Measurements from ENCODE around the gene GGTLC2. TPM values are rescaled to one million over a fixed set of nuclear protein-coding genes. Genes with fewer than 3 reads are reported as not detected.
A peak's percentile ranks its signal among the peaks of the same experiment; 100 is the strongest.
"Not testable (repeated sequence)": the region's sequence is repeated elsewhere in the genome, so short reads cannot be mapped to it uniquely, and the experiment has no call there.

The GGTLC2 gene
- total RNA-seq, 1 donor from 2014 or later, result not detected

DNA sequence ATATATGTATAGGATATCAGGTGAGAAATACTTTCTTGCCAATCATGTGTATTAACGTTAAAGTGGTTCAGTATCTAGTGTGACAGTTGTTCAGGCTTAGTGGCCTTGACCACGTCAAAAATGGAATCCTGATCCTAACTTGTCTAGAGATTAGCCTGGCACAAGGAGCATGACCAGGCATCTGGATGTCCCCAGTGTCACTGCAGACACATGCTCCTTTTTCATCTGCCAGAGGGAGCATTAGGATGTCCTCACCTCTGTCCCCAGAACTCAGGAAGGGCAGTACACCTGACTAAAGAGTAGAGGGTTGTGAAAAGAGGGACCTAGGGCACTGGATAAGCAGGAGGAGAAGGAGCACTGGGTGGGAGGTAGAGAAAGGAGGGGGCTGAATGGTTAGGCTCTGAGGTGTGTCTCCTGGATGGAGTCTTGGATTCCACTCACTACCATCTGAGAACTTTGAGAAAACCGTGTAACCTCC, 40.9 kb upstream of the GGTLC2 start:
- H3K4me1 Mint-ChIP-seq, result peaks cover 48% of the 10 kb centered on the region
- TF ChIP-seq CTCF (IDR thresholded peaks at IDR 0.05), result no peak
- peaks cover 4% of the 10 kb centered on the region for H3K9me3 Mint-ChIP-seq
- DNase-seq (no peak), ATAC-seq (ENCODE audit: low read depth) (no peak)
- ChIA-PET CTCF (interaction anchor here (1.3 to 1.6 kb wide), 2 partner anchors 11 to 13 kb away, joined by 3 read pairs; no protein-coding TSS in a partner anchor), POLR2A (no interaction called here)
- intact Hi-C loops (cut with micrococcal nuclease), result no loop called here
- H3K36me3 Mint-ChIP-seq (ENCODE audit: low read depth), result no peaks in the 10 kb centered on the region
- no peak overlapping the region for H3K27ac Mint-ChIP-seq
- peak overlapping the region; percentile 46 for H3K4me3 Mint-ChIP-seq
- H3K27me3 Mint-ChIP-seq, result no peaks in the 10 kb centered on the region

- DNase-seq, result no peak
- TF ChIP-seq CTCF (IDR thresholded peaks at IDR 0.05), result no peak
- H3K27ac Mint-ChIP-seq, result peak overlapping the region; percentile 32
- peaks cover 4% of the 10 kb centered on the region for H3K9me3 Mint-ChIP-seq
- H3K4me3 Mint-ChIP-seq, result peak overlapping the region; percentile 52
- CTCF ChIA-PET, result interaction anchor here (1.0 to 1.6 kb wide), 6 partner anchors 10 to 149 kb away, joined by 3 to 5 read pairs (median 4); no protein-coding TSS in a partner anchor
- POLR2A ChIA-PET, result no interaction called here
- ATAC-seq (ENCODE audit: low read depth), result peak; percentile 59
- no peaks in the 10 kb centered on the region for H3K36me3 Mint-ChIP-seq (ENCODE audit: low read depth)
- H3K27me3 Mint-ChIP-seq, result no peaks in the 10 kb centered on the region
- H3K4me1 Mint-ChIP-seq, result peaks cover 44% of the 10 kb centered on the region
- intact Hi-C loops (cut with micrococcal nuclease), result no loop called here
These were observed 39.9 kb upstream of the GGTLC2 start for GRCh38 chr22:22604326-22605073.

GRCh38 chr22:22605074-22605404, 39.4 kb upstream of the GGTLC2 start:
- ATAC-seq (ENCODE audit: low read depth), result peak; percentile 63
- DNase-seq, result no peak
- H3K36me3 Mint-ChIP-seq (ENCODE audit: low read depth), result no peaks in the 10 kb centered on the region
- CTCF ChIA-PET, result interaction anchor here (1.0 to 1.6 kb wide), 6 partner anchors 10 to 148 kb away, joined by 3 to 5 read pairs (median 4); no protein-coding TSS in a partner anchor
- H3K27me3 Mint-ChIP-seq, result no peaks in the 10 kb centered on the region
- H3K9me3 Mint-ChIP-seq, result peaks cover 4% of the 10 kb centered on the region
- H3K27ac Mint-ChIP-seq, result peak overlapping the region; percentile 32
- peak overlapping the region; percentile 52 for H3K4me3 Mint-ChIP-seq
- peaks cover 42% of the 10 kb centered on the region for H3K4me1 Mint-ChIP-seq
- POLR2A ChIA-PET, result no interaction called here
- no peak for TF ChIP-seq CTCF (IDR thresholded peaks at IDR 0.05)
- intact Hi-C loops (cut with micrococcal nuclease), result no loop called here

DNA sequence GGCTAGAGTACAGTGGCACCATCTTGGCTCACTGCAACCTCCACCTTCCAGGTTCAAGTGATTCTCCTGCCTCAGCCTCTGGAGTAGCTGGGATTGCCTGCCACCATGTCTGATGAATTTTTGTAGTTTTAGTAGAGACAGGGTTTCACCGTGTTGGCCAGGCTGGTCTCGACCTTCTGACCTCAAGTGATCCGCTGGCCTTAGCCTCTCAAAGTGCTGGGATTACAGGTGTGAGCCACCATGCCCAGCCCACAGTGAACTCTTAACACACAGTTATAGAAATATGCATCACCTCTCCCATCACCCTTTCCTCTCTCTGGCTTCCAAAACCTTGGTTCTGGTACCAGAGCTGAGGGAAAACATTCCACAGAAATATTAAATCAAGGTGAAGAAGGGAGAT, 36.4 kb upstream of the GGTLC2 start:
- POLR2A ChIA-PET; H3K27ac Mint-ChIP-seq; H3K27me3 Mint-ChIP-seq; DNase-seq; intact Hi-C loops (cut with micrococcal nuclease); CTCF ChIA-PET; H3K36me3 Mint-ChIP-seq (ENCODE audit: low read depth); ATAC-seq (ENCODE audit: low read depth); H3K9me3 Mint-ChIP-seq; H3K4me3 Mint-ChIP-seq: not testable (repeated sequence)
- H3K4me1 Mint-ChIP-seq, result peaks cover 39% of the 10 kb centered on the region

DNA sequence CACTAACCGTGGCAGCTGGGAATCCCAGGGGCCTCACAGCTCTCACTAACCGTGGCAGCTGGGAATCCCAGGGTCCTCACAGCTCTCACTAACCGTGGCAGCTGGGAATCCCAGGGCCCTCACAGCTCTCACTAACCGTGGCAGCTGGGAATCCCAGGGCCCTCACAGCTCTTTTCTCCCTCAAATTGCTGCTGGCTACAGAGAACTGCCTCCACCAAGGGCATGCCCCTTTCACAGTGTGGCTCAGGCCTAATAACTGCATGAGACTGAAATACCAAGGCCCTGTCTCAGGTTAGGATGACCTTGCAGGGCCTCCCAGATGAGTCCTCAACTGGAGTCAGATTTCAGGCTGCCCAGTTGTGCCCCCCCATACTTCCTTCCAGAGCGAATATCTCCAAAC, 35.1 kb upstream of the GGTLC2 start:
- DNase-seq, result no peak
- CTCF ChIA-PET, result no interaction called here
- intact Hi-C loops (cut with micrococcal nuclease), result no loop called here
- Mint-ChIP-seq H3K4me1 (peaks cover 27% of the 10 kb centered on the region), H3K36me3 (ENCODE audit: low read depth) (no peaks in the 10 kb centered on the region), H3K27me3 (no peaks in the 10 kb centered on the region), H3K9me3 (peaks cover 4% of the 10 kb centered on the region), H3K27ac (no peak overlapping the region), H3K4me3 (no peak overlapping the region)
- no peak for TF ChIP-seq CTCF (IDR thresholded peaks at IDR 0.05)
- ATAC-seq (ENCODE audit: low read depth), result no peak
- POLR2A ChIA-PET, result no interaction called here

All from activated B cell treated with CpG ODN at 0.5 μM for 24 hours (primary cell).